Mucosa of descending colon (tissue), 3 donors: ENCODE results near the gene KLHL5. TPM values are rescaled to one million over a fixed set of nuclear protein-coding genes. Genes with fewer than 3 reads are reported as not detected.

Source experiments
- ATAC-seq: fragments of 200-7000 bp; cut with Tn5 transposase; one replicate; pipeline ENCODE4 v1.9.1; 2020; ENCODE audit warnings: mild to moderate bottlenecking, moderate library complexity
- DNase-seq, 3 donors: peaks; one replicate each; pipeline ENCODE4 v3.0.0-alpha.2; 2020
- H3K36me3 ChIP-seq: fragments of 200-600 bp; one replicate; pipeline ENCODE4 v1.8.0; 2021; ENCODE audit warnings: low read depth, mild to moderate bottlenecking
- H3K4me1 ChIP-seq: fragments of 200-600 bp; one replicate; pipeline ENCODE4 v1.8.0; 2021; ENCODE audit warnings: low read depth, mild to moderate bottlenecking
- H3K4me3 ChIP-seq: fragments of 200-600 bp; one replicate; pipeline ENCODE4 v1.8.0; 2021; ENCODE audit warnings: mild to moderate bottlenecking
- H3K9me3 ChIP-seq: fragments of 200-600 bp; one replicate; pipeline ENCODE4 v1.8.0; 2021; ENCODE audit warnings: mild to moderate bottlenecking
- CTCF ChIP-seq: fragments of 200-600 bp; IDR thresholded peaks from one replicate; pipeline ENCODE4 v1.8.0; 2022; ENCODE audit warnings: antibody characterized with exemption, mild to moderate bottlenecking
- intact Hi-C, 2 donors: fragments of 100-400 bp; cut with DNase I in 1 of 2; cut with micrococcal nuclease in 1 of 2; formaldehyde crosslinking; loops; one replicate each; pipeline versions ENCODE4 v1.11.0 to v1.11.1; 2022; cut with DNase I, micrococcal nuclease
- total RNA-seq, 3 donors: library from RNA; stranded (reverse); fragmentation: NEBNext Ultra II Directional in 2 of 3; extraction: Animal tissue kit (Norgen Biotek cat#: 25700) in 2 of 3; gene quantifications; one replicate each; pipeline versions ENCODE4 v1.2.1 to v1.2.4, GENCODE V29; 2021 to 2023
- donor health status: DM: no; HTN: no; CAD: no; lungs with moderate emphysema.
- donor health status: DM: no; HTN: no; CAD: no.
- donor health status: DM: no; HTN: yes; CAD: no.

Gene KLHL5
- total RNA-seq, 3 donors from 2014 or later = 2.5 to 94.8 (median 15.2) TPM

- no peaks in the 10 kb centered on the region for H3K4me1 ChIP-seq
- no peak for TF ChIP-seq CTCF
- no peak for DNase-seq
- intact Hi-C loops = no loop called here
- no peaks in the 10 kb centered on the region for H3K9me3 ChIP-seq
- no peak overlapping the region for H3K4me3 ChIP-seq
- no peak for ATAC-seq
- no peaks in the 10 kb centered on the region for H3K36me3 ChIP-seq
These were observed 39.0 kb upstream of the KLHL5 start for GRCh38 chr4:39023059-39023458.

- Histone ChIP-seq H3K4me1 (no peaks in the 10 kb centered on the region), H3K4me3 (no peak overlapping the region), H3K36me3 (no peaks in the 10 kb centered on the region), H3K9me3 (no peaks in the 10 kb centered on the region)
- DNase-seq (no peak), ATAC-seq (no peak)
- TF ChIP-seq CTCF = no peak
- intact Hi-C loops = no loop called here
These were observed 37.6 kb upstream of the KLHL5 start for GRCh38 chr4:39024311-39024865.

GRCh38 chr4:39025552-39026085 lies 36.4 kb upstream of the KLHL5 start:
- intact Hi-C loops = no loop called here
- H3K4me3 ChIP-seq = no peak overlapping the region
- H3K9me3 ChIP-seq = no peaks in the 10 kb centered on the region
- no peaks in the 10 kb centered on the region for H3K36me3 ChIP-seq
- no peak for TF ChIP-seq CTCF
- no peak for ATAC-seq
- H3K4me1 ChIP-seq = no peaks in the 10 kb centered on the region
- no peak for DNase-seq

- TF ChIP-seq CTCF = no peak
- ATAC-seq (no peak), DNase-seq (no peak)
- Histone ChIP-seq H3K36me3 (no peaks in the 10 kb centered on the region), H3K9me3 (no peaks in the 10 kb centered on the region), H3K4me3 (no peak overlapping the region), H3K4me1 (no peaks in the 10 kb centered on the region)
- intact Hi-C loops = no loop called here
These were observed 35.9 kb upstream of the KLHL5 start for GRCh38 chr4:39026096-39026495.

- no peak for TF ChIP-seq CTCF
- intact Hi-C loops = no loop called here
- Histone ChIP-seq H3K36me3 (no peaks in the 10 kb centered on the region), H3K9me3 (no peaks in the 10 kb centered on the region), H3K4me1 (no peaks in the 10 kb centered on the region), H3K4me3 (no peak overlapping the region)
- no peak for ATAC-seq
- DNase-seq = no peak
These were observed 32.0 kb upstream of the KLHL5 start for GRCh38 chr4:39029752-39030694.
